Measurements from ENCODE around the gene ARHGAP33.

Gene ARHGAP33

GRCh38 chr19:35731353-35731752 lies 44.0 kb upstream of the ARHGAP33 start:
- DNase-seq (ENCODE audit: low read depth) = no peak
- TF ChIP-seq CTCF (IDR thresholded peaks at IDR 0.05; ENCODE audit: control insufficient read depth, extremely low read depth, insufficient read depth) = no peak
- no peak overlapping the region for H3K4me3 ChIP-seq (ENCODE audit: low read depth, low read length)

GRCh38 chr19:35731779-35732405 lies 43.5 kb upstream of the ARHGAP33 start:
- no peak for TF ChIP-seq CTCF (IDR thresholded peaks at IDR 0.05; ENCODE audit: control insufficient read depth, extremely low read depth, insufficient read depth)
- no peak for DNase-seq (ENCODE audit: low read depth)
- no peak overlapping the region for H3K4me3 ChIP-seq (ENCODE audit: low read depth, low read length)

- no peak overlapping the region for H3K4me3 ChIP-seq (ENCODE audit: low read depth, low read length)
- no peak for DNase-seq (ENCODE audit: low read depth)
- TF ChIP-seq CTCF (IDR thresholded peaks at IDR 0.05; ENCODE audit: control insufficient read depth, extremely low read depth, insufficient read depth) = no peak
Measured at GRCh38 chr19:35732540-35733179, 42.7 kb upstream of the ARHGAP33 start.

- TF ChIP-seq CTCF (IDR thresholded peaks at IDR 0.05; ENCODE audit: control insufficient read depth, extremely low read depth, insufficient read depth) = no peak
- H3K4me3 ChIP-seq (ENCODE audit: low read depth, low read length) = no peak overlapping the region
- no peak for DNase-seq (ENCODE audit: low read depth)
Measured at GRCh38 chr19:35733180-35734125, 41.9 kb upstream of the ARHGAP33 start.

- no peak overlapping the region for H3K4me3 ChIP-seq (ENCODE audit: low read depth, low read length)
- TF ChIP-seq CTCF (IDR thresholded peaks at IDR 0.05; ENCODE audit: control insufficient read depth, extremely low read depth, insufficient read depth) = no peak
- no peak for DNase-seq (ENCODE audit: low read depth)
Measured at GRCh38 chr19:35734273-35734672, 41.1 kb upstream of the ARHGAP33 start.

GRCh38 chr19:35734889-35735288 lies 40.5 kb upstream of the ARHGAP33 start:
- DNase-seq (ENCODE audit: low read depth) = no peak
- H3K4me3 ChIP-seq (ENCODE audit: low read depth, low read length) = no peak overlapping the region
- no peak for TF ChIP-seq CTCF (IDR thresholded peaks at IDR 0.05; ENCODE audit: control insufficient read depth, extremely low read depth, insufficient read depth)

Data from LNCaP clone FGC (cell line).